H1 (cell line): ENCODE data around the gene PPP1R12A.

Experiments used
- BCL11A ChIP-seq, 2 experiments: IDR thresholded peaks; one replicate each; pipeline ENCODE4 v1.6.1; 2011; ENCODE audit warnings: low read depth in 2 of 2, low read length in 2 of 2, mild to moderate bottlenecking in 2 of 2
- CREB1 ChIP-seq: IDR thresholded peaks from 2 replicates; pipeline ENCODE4 v1.6.1; 2012; ENCODE audit warnings: inconsistent platforms
- EP300 ChIP-seq, 2 experiments: IDR thresholded peaks; 1 replicate in 1 of 2; 2 replicates in 1 of 2; pipeline ENCODE4 v1.6.1; 2011 to 2012; ENCODE audit warnings: low read depth in 2 of 2, low read length in 2 of 2, mild to moderate bottlenecking in 2 of 2, borderline replicate concordance in 1 of 2, inconsistent platforms in 1 of 2, moderate library complexity in 1 of 2
- GTF2F1 ChIP-seq: IDR thresholded peaks from 2 replicates; pipeline ENCODE4 v1.6.1; 2012; ENCODE audit warnings: low read depth, low read length, improper control_type of control experiment, borderline replicate concordance
- JUN ChIP-seq: IDR thresholded peaks from 2 replicates; pipeline ENCODE4 v1.6.1; 2011; ENCODE audit warnings: low read depth, mild to moderate bottlenecking, improper control_type of control experiment, low read length
- JUND ChIP-seq: IDR thresholded peaks from 2 replicates; pipeline ENCODE4 v1.6.1; 2011; ENCODE audit warnings: mild to moderate bottlenecking, improper control_type of control experiment, low read length
- POLR2A ChIP-seq, 2 experiments: IDR thresholded peaks; 1 replicate in 1 of 2; 2 replicates in 1 of 2; pipeline ENCODE4 v1.6.1; 2011; ENCODE audit warnings: low read depth in 2 of 2, low read length in 2 of 2, mild to moderate bottlenecking in 2 of 2; ENCODE audit errors: control extremely low read depth in 1 of 2
- POLR2AphosphoS5 ChIP-seq: IDR thresholded peaks from 2 replicates; pipeline ENCODE4 v1.6.1; 2011; ENCODE audit warnings: low read depth, low read length
- RFX5 ChIP-seq: IDR thresholded peaks from 2 replicates; pipeline ENCODE4 v1.6.1; 2011; ENCODE audit warnings: low read depth, low read length, improper control_type of control experiment, borderline replicate concordance
- RNF2 ChIP-seq: fragments of 200-900, 300-1000 bp; sonication (generic); IDR thresholded peaks from 2 replicates; pipeline ENCODE4 v1.7.1; 2016; ENCODE audit warnings: borderline replicate concordance, low read depth, mild to moderate bottlenecking, antibody characterized with exemption, low read length; ENCODE audit not compliant: poor library complexity, severe bottlenecking; ENCODE audit errors: missing control alignments
- TEAD4 ChIP-seq: IDR thresholded peaks from 2 replicates; pipeline ENCODE4 v1.6.1; 2012; ENCODE audit warnings: low read depth, low read length, inconsistent platforms, mixed read lengths
- TF ChIP-seq, protein P1 (sequence below), 3 experiments: IDR thresholded peaks; 1 replicate in 2 of 3; 2 replicates in 1 of 3; pipeline versions ENCODE4 v1.5.1 to v1.6.1; 2011; ENCODE audit warnings: low read length in 3 of 3, mild to moderate bottlenecking in 3 of 3, inconsistent platforms in 2 of 3, low read depth in 1 of 3, moderate library complexity in 1 of 3; ENCODE audit not compliant: insufficient read depth in 1 of 3; ENCODE audit errors: control extremely low read depth in 1 of 3
- TF ChIP-seq, protein P2 (sequence below): IDR thresholded peaks from 2 replicates; pipeline ENCODE4 v1.6.1; 2012; ENCODE audit warnings: inconsistent platforms

DNA sequence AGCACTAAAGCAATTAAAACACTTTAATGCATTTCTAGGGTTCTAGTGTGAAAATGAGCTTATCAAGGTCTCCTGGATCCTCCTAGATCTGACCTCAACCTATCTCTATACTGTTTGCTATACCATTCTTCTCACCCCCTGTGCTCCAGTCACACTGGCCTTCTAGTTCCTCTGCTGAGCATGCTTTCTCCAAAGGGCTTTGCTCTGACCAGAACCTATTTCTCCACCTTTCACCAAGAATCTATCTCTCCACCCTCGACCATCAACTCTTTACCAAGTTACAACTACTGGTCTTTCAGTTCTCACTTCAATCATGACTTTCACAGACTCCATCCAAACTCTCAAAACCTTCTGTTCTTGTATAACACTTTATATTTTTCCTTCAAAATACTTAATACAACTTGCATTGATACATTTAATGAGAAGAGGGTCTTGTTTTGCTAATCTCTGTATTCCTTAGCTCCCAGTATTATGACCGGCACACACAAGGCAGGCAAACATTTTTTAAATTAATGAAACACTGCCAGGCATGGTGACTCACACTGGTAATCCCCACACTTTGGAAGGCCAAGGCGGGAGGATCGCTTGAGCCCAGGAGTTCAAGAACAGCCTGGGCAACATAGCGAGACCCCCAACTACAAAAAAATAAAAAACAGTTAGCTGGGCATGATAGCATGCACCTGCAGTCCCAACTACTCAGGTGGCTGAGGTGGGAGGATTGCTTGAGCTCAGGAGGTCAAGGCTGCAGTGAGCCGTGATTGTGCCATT lies 22.8 kb downstream of the PPP1R12A start:
- TF ChIP-seq POLR2A (IDR thresholded peaks at IDR 0.05; ENCODE audit: control extremely low read depth in 1 of 2, low read depth in 2 of 2, low read length in 2 of 2), result no peak
- TF ChIP-seq TEAD4, result no peak
- TF ChIP-seq, protein P1, sequence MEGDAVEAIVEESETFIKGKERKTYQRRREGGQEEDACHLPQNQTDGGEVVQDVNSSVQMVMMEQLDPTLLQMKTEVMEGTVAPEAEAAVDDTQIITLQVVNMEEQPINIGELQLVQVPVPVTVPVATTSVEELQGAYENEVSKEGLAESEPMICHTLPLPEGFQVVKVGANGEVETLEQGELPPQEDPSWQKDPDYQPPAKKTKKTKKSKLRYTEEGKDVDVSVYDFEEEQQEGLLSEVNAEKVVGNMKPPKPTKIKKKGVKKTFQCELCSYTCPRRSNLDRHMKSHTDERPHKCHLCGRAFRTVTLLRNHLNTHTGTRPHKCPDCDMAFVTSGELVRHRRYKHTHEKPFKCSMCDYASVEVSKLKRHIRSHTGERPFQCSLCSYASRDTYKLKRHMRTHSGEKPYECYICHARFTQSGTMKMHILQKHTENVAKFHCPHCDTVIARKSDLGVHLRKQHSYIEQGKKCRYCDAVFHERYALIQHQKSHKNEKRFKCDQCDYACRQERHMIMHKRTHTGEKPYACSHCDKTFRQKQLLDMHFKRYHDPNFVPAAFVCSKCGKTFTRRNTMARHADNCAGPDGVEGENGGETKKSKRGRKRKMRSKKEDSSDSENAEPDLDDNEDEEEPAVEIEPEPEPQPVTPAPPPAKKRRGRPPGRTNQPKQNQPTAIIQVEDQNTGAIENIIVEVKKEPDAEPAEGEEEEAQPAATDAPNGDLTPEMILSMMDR (IDR thresholded peaks at IDR 0.05; ENCODE audit: control extremely low read depth in 1 of 3, insufficient read depth in 1 of 3, low read depth in 1 of 3, low read length in 3 of 3), result no peak
- TF ChIP-seq GTF2F1, result no peak
- TF ChIP-seq JUND, result no peak
- no peak for TF ChIP-seq CREB1
- TF ChIP-seq RFX5, result no peak
- TF ChIP-seq, protein P2, sequence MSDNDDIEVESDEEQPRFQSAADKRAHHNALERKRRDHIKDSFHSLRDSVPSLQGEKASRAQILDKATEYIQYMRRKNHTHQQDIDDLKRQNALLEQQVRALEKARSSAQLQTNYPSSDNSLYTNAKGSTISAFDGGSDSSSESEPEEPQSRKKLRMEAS, result no peak
- TF ChIP-seq POLR2AphosphoS5, result no peak
- TF ChIP-seq RNF2, result no peak
- no peak for TF ChIP-seq EP300 (IDR thresholded peaks at IDR 0.05; ENCODE audit: borderline replicate concordance in 1 of 2, low read depth in 2 of 2, low read length in 2 of 2)
- TF ChIP-seq JUN, result no peak
- no peak for TF ChIP-seq BCL11A (IDR thresholded peaks at IDR 0.05; ENCODE audit: low read depth in 2 of 2, low read length in 2 of 2)
